ENCODE measurements around the gene QPRT. TPM values are rescaled to one million over a fixed set of nuclear protein-coding genes. Genes with fewer than 3 reads are reported as not detected.

The QPRT gene
- total and polyA plus RNA-seq, 2 of the 13 experiments (the other 11 are each of a cell fraction or from before 2014, with no cell fraction given), result 130 to 218 TPM

DNA sequence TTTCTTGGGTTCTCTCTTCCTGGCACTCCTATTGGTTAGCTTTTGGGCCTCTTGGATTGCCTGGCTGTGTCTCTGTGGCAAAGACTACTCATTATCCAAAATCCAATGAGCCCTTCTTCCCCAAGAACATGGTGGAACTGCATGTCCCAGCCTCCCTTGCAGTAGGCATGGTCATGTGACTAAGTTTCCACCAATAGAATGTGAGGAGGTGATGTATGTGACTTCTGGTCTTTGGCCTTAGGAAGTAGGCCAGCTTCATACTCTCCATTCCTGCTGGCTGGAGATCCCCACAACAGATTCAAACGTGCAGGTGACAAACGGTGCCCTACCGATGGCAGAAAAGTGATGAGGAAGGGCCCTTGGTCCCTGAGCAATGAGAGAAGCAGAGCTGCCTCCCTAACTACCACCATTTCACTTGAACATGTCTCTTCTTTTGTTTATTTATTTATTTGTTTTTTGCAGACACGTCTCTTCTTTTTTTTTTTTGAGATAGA lies 33.2 kb upstream of the QPRT start (continued):
- TF ChIP-seq, protein P1, sequence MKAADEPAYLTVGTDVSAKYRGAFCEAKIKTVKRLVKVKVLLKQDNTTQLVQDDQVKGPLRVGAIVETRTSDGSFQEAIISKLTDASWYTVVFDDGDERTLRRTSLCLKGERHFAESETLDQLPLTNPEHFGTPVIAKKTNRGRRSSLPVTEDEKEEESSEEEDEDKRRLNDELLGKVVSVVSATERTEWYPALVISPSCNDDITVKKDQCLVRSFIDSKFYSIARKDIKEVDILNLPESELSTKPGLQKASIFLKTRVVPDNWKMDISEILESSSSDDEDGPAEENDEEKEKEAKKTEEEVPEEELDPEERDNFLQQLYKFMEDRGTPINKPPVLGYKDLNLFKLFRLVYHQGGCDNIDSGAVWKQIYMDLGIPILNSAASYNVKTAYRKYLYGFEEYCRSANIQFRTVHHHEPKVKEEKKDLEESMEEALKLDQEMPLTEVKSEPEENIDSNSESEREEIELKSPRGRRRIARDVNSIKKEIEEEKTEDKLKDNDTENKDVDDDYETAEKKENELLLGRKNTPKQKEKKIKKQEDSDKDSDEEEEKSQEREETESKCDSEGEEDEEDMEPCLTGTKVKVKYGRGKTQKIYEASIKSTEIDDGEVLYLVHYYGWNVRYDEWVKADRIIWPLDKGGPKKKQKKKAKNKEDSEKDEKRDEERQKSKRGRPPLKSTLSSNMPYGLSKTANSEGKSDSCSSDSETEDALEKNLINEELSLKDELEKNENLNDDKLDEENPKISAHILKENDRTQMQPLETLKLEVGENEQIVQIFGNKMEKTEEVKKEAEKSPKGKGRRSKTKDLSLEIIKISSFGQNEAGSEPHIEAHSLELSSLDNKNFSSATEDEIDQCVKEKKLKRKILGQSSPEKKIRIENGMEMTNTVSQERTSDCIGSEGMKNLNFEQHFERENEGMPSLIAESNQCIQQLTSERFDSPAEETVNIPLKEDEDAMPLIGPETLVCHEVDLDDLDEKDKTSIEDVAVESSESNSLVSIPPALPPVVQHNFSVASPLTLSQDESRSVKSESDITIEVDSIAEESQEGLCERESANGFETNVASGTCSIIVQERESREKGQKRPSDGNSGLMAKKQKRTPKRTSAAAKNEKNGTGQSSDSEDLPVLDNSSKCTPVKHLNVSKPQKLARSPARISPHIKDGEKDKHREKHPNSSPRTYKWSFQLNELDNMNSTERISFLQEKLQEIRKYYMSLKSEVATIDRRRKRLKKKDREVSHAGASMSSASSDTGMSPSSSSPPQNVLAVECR (CRISPR knock-in tag; IDR thresholded peaks at IDR 0.05; ENCODE audit: borderline replicate concordance), result no peak; the same call in 1 of the 2 replicates
- TF ChIP-seq ZC3H13 (CRISPR knock-in tag; IDR thresholded peaks at IDR 0.05), result no peak
- TF ChIP-seq ZBTB7A (CRISPR knock-in tag; IDR thresholded peaks at IDR 0.05), result no peak
- TF ChIP-seq, protein P2, sequence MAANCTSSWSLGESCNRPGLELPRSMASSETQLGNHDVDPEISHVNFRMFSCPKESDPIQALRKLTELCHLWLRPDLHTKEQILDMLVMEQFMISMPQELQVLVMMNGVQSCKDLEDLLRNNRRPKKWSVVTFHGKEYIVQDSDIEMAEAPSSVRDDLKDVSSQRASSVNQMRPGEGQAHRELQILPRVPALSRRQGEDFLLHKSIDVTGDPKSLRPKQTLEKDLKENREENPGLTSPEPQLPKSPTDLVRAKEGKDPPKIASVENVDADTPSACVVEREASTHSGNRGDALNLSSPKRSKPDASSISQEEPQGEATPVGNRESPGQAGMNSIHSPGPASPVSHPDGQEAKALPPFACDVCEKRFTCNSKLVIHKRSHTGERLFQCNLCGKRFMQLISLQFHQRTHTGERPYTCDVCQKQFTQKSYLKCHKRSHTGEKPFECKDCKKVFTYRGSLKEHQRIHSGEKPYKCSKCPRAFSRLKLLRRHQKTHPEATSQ (CRISPR knock-in tag; IDR thresholded peaks at IDR 0.05; ENCODE audit: borderline replicate concordance), result no peak
- TF ChIP-seq, protein P3, sequence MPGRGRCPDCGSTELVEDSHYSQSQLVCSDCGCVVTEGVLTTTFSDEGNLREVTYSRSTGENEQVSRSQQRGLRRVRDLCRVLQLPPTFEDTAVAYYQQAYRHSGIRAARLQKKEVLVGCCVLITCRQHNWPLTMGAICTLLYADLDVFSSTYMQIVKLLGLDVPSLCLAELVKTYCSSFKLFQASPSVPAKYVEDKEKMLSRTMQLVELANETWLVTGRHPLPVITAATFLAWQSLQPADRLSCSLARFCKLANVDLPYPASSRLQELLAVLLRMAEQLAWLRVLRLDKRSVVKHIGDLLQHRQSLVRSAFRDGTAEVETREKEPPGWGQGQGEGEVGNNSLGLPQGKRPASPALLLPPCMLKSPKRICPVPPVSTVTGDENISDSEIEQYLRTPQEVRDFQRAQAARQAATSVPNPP (CRISPR knock-in tag; IDR thresholded peaks at IDR 0.05), result no peak
- TF ChIP-seq, protein P4, sequence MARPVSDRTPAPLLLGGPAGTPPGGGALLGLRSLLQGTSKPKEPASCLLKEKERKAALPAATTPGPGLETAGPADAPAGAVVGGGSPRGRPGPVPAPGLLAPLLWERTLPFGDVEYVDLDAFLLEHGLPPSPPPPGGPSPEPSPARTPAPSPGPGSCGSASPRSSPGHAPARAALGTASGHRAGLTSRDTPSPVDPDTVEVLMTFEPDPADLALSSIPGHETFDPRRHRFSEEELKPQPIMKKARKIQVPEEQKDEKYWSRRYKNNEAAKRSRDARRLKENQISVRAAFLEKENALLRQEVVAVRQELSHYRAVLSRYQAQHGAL (CRISPR knock-in tag; IDR thresholded peaks at IDR 0.05; ENCODE audit: not compliant biosample characterization), result no peak
- TF ChIP-seq KDM2A (CRISPR knock-in tag; IDR thresholded peaks at IDR 0.05; ENCODE audit: borderline replicate concordance, low read depth), result no peak
- no peak for TF ChIP-seq MYC (CRISPR knock-in tag; IDR thresholded peaks at IDR 0.05; ENCODE audit: borderline replicate concordance)
- TF ChIP-seq, protein P5, sequence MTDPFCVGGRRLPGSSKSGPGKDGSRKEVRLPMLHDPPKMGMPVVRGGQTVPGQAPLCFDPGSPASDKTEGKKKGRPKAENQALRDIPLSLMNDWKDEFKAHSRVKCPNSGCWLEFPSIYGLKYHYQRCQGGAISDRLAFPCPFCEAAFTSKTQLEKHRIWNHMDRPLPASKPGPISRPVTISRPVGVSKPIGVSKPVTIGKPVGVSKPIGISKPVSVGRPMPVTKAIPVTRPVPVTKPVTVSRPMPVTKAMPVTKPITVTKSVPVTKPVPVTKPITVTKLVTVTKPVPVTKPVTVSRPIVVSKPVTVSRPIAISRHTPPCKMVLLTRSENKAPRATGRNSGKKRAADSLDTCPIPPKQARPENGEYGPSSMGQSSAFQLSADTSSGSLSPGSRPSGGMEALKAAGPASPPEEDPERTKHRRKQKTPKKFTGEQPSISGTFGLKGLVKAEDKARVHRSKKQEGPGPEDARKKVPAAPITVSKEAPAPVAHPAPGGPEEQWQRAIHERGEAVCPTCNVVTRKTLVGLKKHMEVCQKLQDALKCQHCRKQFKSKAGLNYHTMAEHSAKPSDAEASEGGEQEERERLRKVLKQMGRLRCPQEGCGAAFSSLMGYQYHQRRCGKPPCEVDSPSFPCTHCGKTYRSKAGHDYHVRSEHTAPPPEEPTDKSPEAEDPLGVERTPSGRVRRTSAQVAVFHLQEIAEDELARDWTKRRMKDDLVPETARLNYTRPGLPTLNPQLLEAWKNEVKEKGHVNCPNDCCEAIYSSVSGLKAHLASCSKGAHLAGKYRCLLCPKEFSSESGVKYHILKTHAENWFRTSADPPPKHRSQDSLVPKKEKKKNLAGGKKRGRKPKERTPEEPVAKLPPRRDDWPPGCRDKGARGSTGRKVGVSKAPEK (CRISPR knock-in tag; IDR thresholded peaks at IDR 0.05; ENCODE audit: borderline replicate concordance), result no peak
- TF ChIP-seq ZBTB1 (CRISPR knock-in tag; IDR thresholded peaks at IDR 0.05; ENCODE audit: borderline replicate concordance), result no peak
- TF ChIP-seq GATA4 (IDR thresholded peaks at IDR 0.05; ENCODE audit: borderline replicate concordance, low read depth), result no peak
- no peak for TF ChIP-seq ZNF777 (CRISPR knock-in tag; IDR thresholded peaks at IDR 0.05)
- no peak for TF ChIP-seq DNMT3B (CRISPR knock-in tag; conservative IDR thresholded peaks at IDR 0.05)
- no peak for TF ChIP-seq TCF12 (IDR thresholded peaks at IDR 0.05)
- TF ChIP-seq TCF12 (CRISPR knock-in tag; IDR thresholded peaks at IDR 0.05), result no peak
- TF ChIP-seq CENPX (CRISPR knock-in tag; IDR thresholded peaks at IDR 0.05), result no peak
- TF ChIP-seq ZNF746 (CRISPR knock-in tag; IDR thresholded peaks at IDR 0.05), result no peak
- TF ChIP-seq PAWR (CRISPR knock-in tag; IDR thresholded peaks at IDR 0.05; ENCODE audit: borderline replicate concordance), result no peak
- no peak for TF ChIP-seq ZSCAN22 (CRISPR knock-in tag; IDR thresholded peaks at IDR 0.05)
- no peak for TF ChIP-seq AGO1 (IDR thresholded peaks at IDR 0.05; ENCODE audit: low read depth, low read length, poor library complexity, severe bottlenecking)
